OCI-LY7 (cell line): ENCODE measurements around the gene RAF1. TPM values are rescaled to one million over a fixed set of nuclear protein-coding genes. Genes with fewer than 3 reads are reported as not detected.

ENCODE experiments used
- BruUV-seq: library from RNA; stranded (reverse); fragments of 400-500 nt; replicated peaks from 2 replicates; lab custom pipeline; 2021; lab: Mats Ljungman, UMichigan
- CTCF ChIA-PET: fragments of 300-600 bp; sonication (Branson Sonifier 250); formaldehyde crosslinking; loops from one replicate; lab custom pipeline; 2022; ENCODE audit warnings: antibody characterized with exemption; ENCODE audit not compliant: unreplicated experiment; lab: Charles Lee
- POLR2A ChIA-PET: fragments of 300-600 bp; sonication (Branson Sonifier 250); formaldehyde crosslinking; loops from one replicate; lab custom pipeline; 2022; ENCODE audit warnings: antibody characterized with exemption; lab: Charles Lee
- DNase-seq: peaks from one replicate; pipeline ENCODE4 v3.0.0-alpha.2; 2015; ENCODE audit warnings: low spot score
- H2AFZ ChIP-seq: fragments of 200-600 bp; sonication (generic), shearing (Covaris generic); 2 replicates; pipeline ENCODE4 v1.6.1; 2014; ENCODE audit warnings: mild to moderate bottlenecking, antibody characterized with exemption, low read length, moderate library complexity
- H3K27ac ChIP-seq: fragments of 200-600 bp; sonication (generic); 2 replicates; pipeline ENCODE4 v1.5.1; 2014; ENCODE audit warnings: mixed run types, low read depth, mild to moderate bottlenecking, moderate library complexity, low read length, inconsistent platforms; ENCODE audit not compliant: poor library complexity, severe bottlenecking
- H3K36me3 ChIP-seq: fragments of 200-600 bp; sonication (generic); 2 replicates; pipeline ENCODE4 v1.6.1; 2014; ENCODE audit warnings: mild to moderate bottlenecking, antibody characterized with exemption, low read length, moderate library complexity, mixed read lengths; ENCODE audit not compliant: insufficient read depth
- H3K4me1 ChIP-seq: fragments of 200-600 bp; sonication (generic); 2 replicates; pipeline ENCODE4 v1.5.1; 2014; ENCODE audit warnings: mild to moderate bottlenecking, low read length; ENCODE audit not compliant: insufficient read depth, poor library complexity, severe bottlenecking
- H3K4me2 ChIP-seq: fragments of 200-600 bp; sonication (generic); 2 replicates; pipeline ENCODE4 v1.6.1; 2014; ENCODE audit warnings: mild to moderate bottlenecking, low read length
- H3K4me3 ChIP-seq: fragments of 200-600 bp; sonication (generic); 2 replicates; pipeline ENCODE4 v1.5.1; 2014; ENCODE audit warnings: mild to moderate bottlenecking, low read depth, low read length; ENCODE audit not compliant: poor library complexity, severe bottlenecking
- H3K79me2 ChIP-seq: fragments of 200-600 bp; sonication (generic); 2 replicates; pipeline ENCODE4 v1.6.1; 2016; ENCODE audit warnings: low read depth, mild to moderate bottlenecking, low read length, moderate library complexity, mixed read lengths; ENCODE audit not compliant: insufficient read depth
- H3K9me2 ChIP-seq: fragments of 200-600 bp; sonication (generic); 2 replicates; pipeline ENCODE4 v1.6.1; 2016; ENCODE audit warnings: mild to moderate bottlenecking, low read length, mixed read lengths; ENCODE audit not compliant: insufficient read depth
- H3K9me3 ChIP-seq: fragments of 200-600 bp; sonication (generic); 2 replicates; pipeline ENCODE4 v1.6.1; 2014; ENCODE audit warnings: mild to moderate bottlenecking, mixed run types, low read length, mixed read lengths
- H4K20me1 ChIP-seq: fragments of 200-600 bp; sonication (generic); 2 replicates; pipeline ENCODE4 v1.6.1; 2014; ENCODE audit warnings: mild to moderate bottlenecking, antibody characterized with exemption, low read length, moderate library complexity, mixed read lengths; ENCODE audit not compliant: insufficient read depth
- EZH2phosphoT487 ChIP-seq: fragments of 200-600 bp; sonication (generic); IDR thresholded peaks from 2 replicates; pipeline ENCODE4 v1.6.1; 2018; ENCODE audit warnings: low read depth, borderline replicate concordance, mild to moderate bottlenecking, mixed run types, antibody characterized with exemption, low read length, moderate library complexity, mixed read lengths
- intact Hi-C: fragments of 100-400 bp; cut with micrococcal nuclease; formaldehyde crosslinking; loops from one replicate; pipeline ENCODE4 v1.10.0; 2022; ENCODE audit not compliant: unreplicated experiment
- total RNA-seq, 2 experiments: library from RNA; depleted of rRNA in 1 of 2; stranded (reverse); fragments of >200 nt in 1 of 2; shearing (Covaris generic) in 1 of 2; gene quantifications; 2 replicates each; pipeline ENCODE4 v1.2.3, GENCODE V29; 2014 to 2022
- TF ChIP-seq, protein P1 (sequence below): fragments of 200-600 bp; sonication (generic); conservative IDR thresholded peaks from 2 replicates; pipeline ENCODE4 v1.5.1; 2014; ENCODE audit warnings: mild to moderate bottlenecking, antibody characterized with exemption, low read length, moderate library complexity, mixed read lengths

The RAF1 gene
- total RNA-seq, 2 experiments from 2014 or later: 88.0 to 90.8 TPM

DNA sequence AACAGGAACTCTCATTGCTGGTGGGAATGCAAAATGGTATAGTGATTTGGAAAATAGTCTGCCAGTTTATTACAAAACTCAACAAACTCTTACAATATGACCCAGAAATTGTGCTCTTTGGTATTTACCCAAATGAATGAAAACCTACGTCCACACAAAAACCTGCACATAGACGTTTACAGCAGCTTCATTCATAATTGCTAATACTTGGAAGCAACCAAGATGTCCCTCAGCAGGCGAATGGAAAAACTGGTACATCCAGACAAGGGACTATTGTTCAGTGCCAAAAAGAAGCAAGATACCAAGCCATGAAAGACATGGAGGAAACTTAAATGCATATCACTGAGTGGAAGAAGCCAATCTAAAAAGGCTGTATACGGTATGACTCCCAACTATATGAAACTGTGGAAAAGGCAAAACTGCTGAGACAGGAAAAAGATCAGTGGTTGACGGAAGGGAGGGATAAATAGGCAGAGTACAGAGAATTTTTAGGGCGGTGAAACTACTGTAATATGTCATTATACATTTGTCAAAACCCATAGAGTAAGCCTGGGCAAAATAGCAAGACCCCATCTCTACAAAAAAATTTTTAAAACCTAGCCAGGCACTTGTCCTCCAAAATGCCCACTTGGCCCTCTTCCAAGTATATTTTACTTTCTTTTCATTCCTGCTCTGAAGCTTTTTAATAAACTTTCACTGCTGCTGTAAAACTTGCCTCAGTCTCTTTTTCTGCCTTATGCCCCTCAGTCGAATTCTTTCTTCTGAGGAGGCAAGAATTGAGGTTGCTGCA is 113.8 kb downstream of the RAF1 start:
- DNase-seq: no peak
- no peak overlapping the region for H3K4me2 ChIP-seq
- no peaks in the 10 kb centered on the region for H3K9me3 ChIP-seq
- no peak overlapping the region for H3K27ac ChIP-seq
- no peaks in the 10 kb centered on the region for H3K9me2 ChIP-seq
- no TSS peak for BruUV-seq
- H3K79me2 ChIP-seq: no peaks in the 10 kb centered on the region
- intact Hi-C loops: no loop called here
- ChIA-PET CTCF (no interaction called here), POLR2A (interaction anchor here (0.6 kb wide), 1 partner anchor 112 kb away, joined by 3 read pairs; no protein-coding TSS in a partner anchor)
- H2AFZ ChIP-seq: no peak overlapping the region
- TF ChIP-seq, protein P1, sequence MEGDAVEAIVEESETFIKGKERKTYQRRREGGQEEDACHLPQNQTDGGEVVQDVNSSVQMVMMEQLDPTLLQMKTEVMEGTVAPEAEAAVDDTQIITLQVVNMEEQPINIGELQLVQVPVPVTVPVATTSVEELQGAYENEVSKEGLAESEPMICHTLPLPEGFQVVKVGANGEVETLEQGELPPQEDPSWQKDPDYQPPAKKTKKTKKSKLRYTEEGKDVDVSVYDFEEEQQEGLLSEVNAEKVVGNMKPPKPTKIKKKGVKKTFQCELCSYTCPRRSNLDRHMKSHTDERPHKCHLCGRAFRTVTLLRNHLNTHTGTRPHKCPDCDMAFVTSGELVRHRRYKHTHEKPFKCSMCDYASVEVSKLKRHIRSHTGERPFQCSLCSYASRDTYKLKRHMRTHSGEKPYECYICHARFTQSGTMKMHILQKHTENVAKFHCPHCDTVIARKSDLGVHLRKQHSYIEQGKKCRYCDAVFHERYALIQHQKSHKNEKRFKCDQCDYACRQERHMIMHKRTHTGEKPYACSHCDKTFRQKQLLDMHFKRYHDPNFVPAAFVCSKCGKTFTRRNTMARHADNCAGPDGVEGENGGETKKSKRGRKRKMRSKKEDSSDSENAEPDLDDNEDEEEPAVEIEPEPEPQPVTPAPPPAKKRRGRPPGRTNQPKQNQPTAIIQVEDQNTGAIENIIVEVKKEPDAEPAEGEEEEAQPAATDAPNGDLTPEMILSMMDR: no peak
- no peak for TF ChIP-seq EZH2phosphoT487
- no peaks in the 10 kb centered on the region for H4K20me1 ChIP-seq
- no peaks in the 10 kb centered on the region for H3K4me1 ChIP-seq
- no peak overlapping the region for H3K4me3 ChIP-seq
- no peaks in the 10 kb centered on the region for H3K36me3 ChIP-seq

DNA sequence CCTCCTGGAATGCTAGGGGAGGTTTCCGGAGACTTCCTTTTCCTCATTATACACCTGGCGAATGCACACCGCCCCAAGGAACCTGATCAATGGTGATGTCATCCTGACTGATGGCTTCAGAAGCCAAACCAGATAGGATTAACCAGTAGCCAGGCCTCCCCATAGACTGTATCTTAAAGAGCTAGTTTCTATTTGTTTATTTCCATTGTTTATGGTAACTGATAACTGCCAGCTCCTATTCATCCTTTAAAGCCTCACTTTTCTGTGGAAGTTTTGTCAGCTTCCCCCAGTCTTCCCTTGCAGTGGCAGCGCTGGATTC is 118.5 kb downstream of the RAF1 start, which contains the start of gene MKRN2OS:
MKRN2OS (minus strand) TSS at position 27 of the 319 bp plus-strand sequence. CDS start 35 bp downstream, outside the sequence.
- H3K36me3 ChIP-seq: peaks cover under 1% of the 10 kb centered on the region; the same call in 1 of the 2 replicates
- H3K9me2 ChIP-seq: no peaks in the 10 kb centered on the region
- ChIA-PET CTCF (no interaction called here), POLR2A (interaction anchor here (1.1 to 1.4 kb wide), 2 partner anchors 10 to 14 kb away, joined by 3 read pairs; no protein-coding TSS in a partner anchor)
- no peaks in the 10 kb centered on the region for H4K20me1 ChIP-seq
- DNase-seq: no peak
- no peak within 1 kb of the TSS for H3K27ac ChIP-seq
- no peaks in the 10 kb centered on the region for H3K4me1 ChIP-seq
- H3K4me2 ChIP-seq: no peak within 1 kb of the TSS
- no peak within 1 kb of the TSS for H2AFZ ChIP-seq
- intact Hi-C loops: no loop called here
- no peaks in the 10 kb centered on the region for H3K79me2 ChIP-seq
- no peaks in the 10 kb centered on the region for H3K9me3 ChIP-seq
- no TSS peak for BruUV-seq
- no peak within 1 kb of the TSS for H3K4me3 ChIP-seq
- TF ChIP-seq, protein P1: no peak
- no peak for TF ChIP-seq EZH2phosphoT487
